Caco-2 (cell line): ENCODE results near the gene DIS3L2. TPM values are rescaled to one million over a fixed set of nuclear protein-coding genes. Genes with fewer than 3 reads are reported as not detected.

Experiments used
- BruUV-seq: library from RNA; stranded (reverse); fragments of 400-500 nt; replicated peaks from 2 replicates; lab custom pipeline; 2021; lab: Mats Ljungman, UMichigan
- CTCF ChIA-PET: fragments of 300-600 bp; sonication (Branson Sonifier 250); formaldehyde crosslinking; loops from one replicate; lab custom pipeline; 2022; ENCODE audit warnings: antibody characterized with exemption; lab: Charles Lee
- POLR2A ChIA-PET: fragments of 300-600 bp; sonication (Branson Sonifier 250); formaldehyde crosslinking; loops from one replicate; lab custom pipeline; 2022; ENCODE audit warnings: antibody characterized with exemption; lab: Charles Lee
- DNase-seq, 2 experiments: peaks; one replicate each; pipeline versions ENCODE4 v3.0.0 to v3.0.0-alpha.2; 2020 to 2022
- H3K27me3 ChIP-seq: replicated peaks from 2 replicates; pipeline ENCODE4 v1.6.0; 2011; ENCODE audit warnings: low read length; ENCODE audit not compliant: control insufficient read depth, insufficient read depth
- H3K36me3 ChIP-seq: 2 replicates; pipeline ENCODE4 v1.5.1; 2011; ENCODE audit warnings: low read length; ENCODE audit not compliant: control insufficient read depth, insufficient read depth
- H3K4me1 ChIP-seq: fragments of 250-450 bp; sonication (Bioruptor Pico); 2 replicates; pipeline ENCODE4 v1.5.1; 2020; ENCODE audit warnings: mild to moderate bottlenecking
- H3K4me3 ChIP-seq: 2 replicates; pipeline ENCODE4 v1.5.1; 2011; ENCODE audit warnings: low read depth, mild to moderate bottlenecking, control low read depth, low read length
- H3K9me3 ChIP-seq: fragments of 250-450 bp; sonication (Bioruptor Pico); 2 replicates; pipeline ENCODE4 v1.5.1; 2020; ENCODE audit warnings: mild to moderate bottlenecking, moderate library complexity
- H3K27ac Mint-ChIP-seq: one replicate; pipeline ENCODE4 v1.8.0; 2022; ENCODE audit warnings: mixed read lengths; ENCODE audit not compliant: unreplicated experiment
- H3K27me3 Mint-ChIP-seq: one replicate; pipeline ENCODE4 v1.8.0; 2022; ENCODE audit warnings: mixed read lengths; ENCODE audit not compliant: insufficient read depth, unreplicated experiment
- H3K36me3 Mint-ChIP-seq: one replicate; pipeline ENCODE4 v1.8.0; 2022; ENCODE audit warnings: mild to moderate bottlenecking, mixed read lengths; ENCODE audit not compliant: insufficient read depth, unreplicated experiment
- H3K4me1 Mint-ChIP-seq: one replicate; pipeline ENCODE4 v1.8.0; 2022; ENCODE audit warnings: low read depth, mixed read lengths; ENCODE audit not compliant: unreplicated experiment
- H3K4me3 Mint-ChIP-seq: one replicate; pipeline ENCODE4 v1.8.0; 2022; ENCODE audit warnings: mild to moderate bottlenecking, moderate library complexity, mixed read lengths; ENCODE audit not compliant: unreplicated experiment
- H3K9me3 Mint-ChIP-seq: one replicate; pipeline ENCODE4 v1.8.0; 2022; ENCODE audit warnings: mixed read lengths; ENCODE audit not compliant: unreplicated experiment
- CTCF ChIP-seq, 2 experiments: fragments of 200-600 bp in 1 of 2; IDR thresholded peaks; 1 replicate in 1 of 2; 2 replicates in 1 of 2; pipeline versions ENCODE4 v1.5.1 to v1.8.0; 2011 to 2022; ENCODE audit warnings: antibody characterized with exemption in 1 of 2, control low read depth in 1 of 2, inconsistent platforms in 1 of 2, low read depth in 1 of 2, low read length in 1 of 2, mild to moderate bottlenecking in 1 of 2, moderate library complexity in 1 of 2; ENCODE audit not compliant: insufficient read depth in 1 of 2, severe bottlenecking in 1 of 2, unreplicated experiment in 1 of 2
- intact Hi-C: fragments of 100-400 bp; cut with micrococcal nuclease; formaldehyde crosslinking; loops from one replicate; pipeline ENCODE4 v1.10.0; 2022; ENCODE audit not compliant: unreplicated experiment
- total RNA-seq: library from RNA; stranded (reverse); gene quantifications from 2 replicates; pipeline ENCODE4 v1.2.3, GENCODE V29; 2022

DIS3L2 gene
- total RNA-seq, 1 experiment from 2014 or later = 15.5 TPM

- DNase-seq = no peak
- H3K27me3 ChIP-seq = no peaks in the 10 kb centered on the region
- Mint-ChIP-seq H3K36me3 (no peaks in the 10 kb centered on the region), H3K4me1 (no peaks in the 10 kb centered on the region), H3K9me3 (no peaks in the 10 kb centered on the region), H3K4me3 (no peak overlapping the region), H3K27me3 (no peaks in the 10 kb centered on the region), H3K27ac (no peak overlapping the region)
- BruUV-seq = no TSS peak
- intact Hi-C loops = no loop called here
- H3K4me1 ChIP-seq = no peaks in the 10 kb centered on the region
- no peaks in the 10 kb centered on the region for H3K36me3 ChIP-seq
- CTCF ChIA-PET = no interaction called here
- H3K9me3 ChIP-seq = no peaks in the 10 kb centered on the region
- H3K4me3 ChIP-seq = no peak overlapping the region
- POLR2A ChIA-PET = no interaction called here
- no peak for TF ChIP-seq CTCF (IDR thresholded peaks at IDR 0.05; ENCODE audit: insufficient read depth in 1 of 2, low read depth in 1 of 2, low read length in 1 of 2, severe bottlenecking in 1 of 2, unreplicated experiment in 1 of 2)
Observed at GRCh38 chr2:232138441-232138840, 176.9 kb downstream of the DIS3L2 start.

GRCh38 chr2:232139171-232139594 is 177.7 kb downstream of the DIS3L2 start:
- POLR2A ChIA-PET = no interaction called here
- H3K9me3 Mint-ChIP-seq = no peaks in the 10 kb centered on the region
- no peak overlapping the region for H3K4me3 ChIP-seq
- H3K4me1 Mint-ChIP-seq = no peaks in the 10 kb centered on the region
- BruUV-seq = no TSS peak
- H3K27me3 Mint-ChIP-seq = no peaks in the 10 kb centered on the region
- H3K27me3 ChIP-seq = no peaks in the 10 kb centered on the region
- intact Hi-C loops = no loop called here
- TF ChIP-seq CTCF (IDR thresholded peaks at IDR 0.05; ENCODE audit: insufficient read depth in 1 of 2, low read depth in 1 of 2, low read length in 1 of 2, severe bottlenecking in 1 of 2, unreplicated experiment in 1 of 2) = no peak
- no peaks in the 10 kb centered on the region for H3K4me1 ChIP-seq
- H3K27ac Mint-ChIP-seq = no peak overlapping the region
- H3K4me3 Mint-ChIP-seq = no peak overlapping the region
- DNase-seq = no peak
- CTCF ChIA-PET = no interaction called here
- H3K9me3 ChIP-seq = no peaks in the 10 kb centered on the region
- H3K36me3 Mint-ChIP-seq = no peaks in the 10 kb centered on the region
- H3K36me3 ChIP-seq = no peaks in the 10 kb centered on the region

- BruUV-seq = no TSS peak
- H3K4me1 Mint-ChIP-seq = no peaks in the 10 kb centered on the region
- no peak overlapping the region for H3K27ac Mint-ChIP-seq
- intact Hi-C loops = loop anchor here (5.0 kb wide), 1 partner anchor 187 kb away; no protein-coding TSS in a partner anchor
- no peak overlapping the region for H3K4me3 Mint-ChIP-seq
- no peaks in the 10 kb centered on the region for H3K4me1 ChIP-seq
- ChIA-PET CTCF (no interaction called here), POLR2A (no interaction called here)
- H3K9me3 Mint-ChIP-seq = no peaks in the 10 kb centered on the region
- no peaks in the 10 kb centered on the region for H3K9me3 ChIP-seq
- no peaks in the 10 kb centered on the region for H3K27me3 Mint-ChIP-seq
- no peaks in the 10 kb centered on the region for H3K36me3 ChIP-seq
- no peak overlapping the region for H3K4me3 ChIP-seq
- no peaks in the 10 kb centered on the region for H3K36me3 Mint-ChIP-seq
- TF ChIP-seq CTCF (IDR thresholded peaks at IDR 0.05; ENCODE audit: insufficient read depth in 1 of 2, low read depth in 1 of 2, low read length in 1 of 2, severe bottlenecking in 1 of 2, unreplicated experiment in 1 of 2) = no peak
- no peaks in the 10 kb centered on the region for H3K27me3 ChIP-seq
- DNase-seq = no peak
Observed at GRCh38 chr2:232139786-232140562, 178.5 kb downstream of the DIS3L2 start.
